OCI-LY1 (cell line): Measurements from ENCODE around the gene SCTR.

Experiments
- H2AFZ ChIP-seq: fragments of 200-600 bp; sonication (generic), shearing (Covaris generic); 2 replicates; pipeline ENCODE4 v1.6.0; 2014; ENCODE audit warnings: antibody characterized with exemption, mild to moderate bottlenecking, low read length
- H3F3A ChIP-seq: fragments of 200-600 bp; sonication (generic), shearing (Covaris generic); 2 replicates; pipeline ENCODE4 v1.6.0; 2014; ENCODE audit warnings: mild to moderate bottlenecking, antibody characterized with exemption, low read length, moderate library complexity; ENCODE audit not compliant: insufficient read depth
- H3K27ac ChIP-seq: fragments of 200-600 bp; sonication (generic); 2 replicates; pipeline ENCODE4 v1.5.1; 2014; ENCODE audit warnings: low read length, mixed run types, mild to moderate bottlenecking, low read depth; ENCODE audit not compliant: poor library complexity, severe bottlenecking
- H3K27me3 ChIP-seq: fragments of 200-600 bp; sonication (generic); 2 replicates; pipeline ENCODE4 v1.6.0; 2014; ENCODE audit warnings: antibody characterized with exemption, mild to moderate bottlenecking, low read length, moderate library complexity; ENCODE audit not compliant: insufficient read depth
- H3K36me3 ChIP-seq: fragments of 200-600 bp; sonication (generic); 2 replicates; pipeline ENCODE4 v1.6.1; 2014; ENCODE audit warnings: mild to moderate bottlenecking, antibody characterized with exemption, low read length, moderate library complexity, mixed read lengths; ENCODE audit not compliant: insufficient read depth
- H3K4me1 ChIP-seq: fragments of 200-600 bp; sonication (generic); 2 replicates; pipeline ENCODE4 v1.5.1; 2014; ENCODE audit warnings: mild to moderate bottlenecking, low read length, moderate library complexity; ENCODE audit not compliant: insufficient read depth, severe bottlenecking
- H3K4me2 ChIP-seq: fragments of 200-600 bp; sonication (generic), shearing (Covaris generic); 2 replicates; pipeline ENCODE4 v1.6.1; 2014; ENCODE audit warnings: low read length
- H3K4me3 ChIP-seq: fragments of 200-600 bp; sonication (generic); 2 replicates; pipeline ENCODE4 v1.5.1; 2014; ENCODE audit warnings: low read length, low read depth, mild to moderate bottlenecking, mixed read lengths; ENCODE audit not compliant: poor library complexity, severe bottlenecking
- H3K79me2 ChIP-seq: fragments of 200-600 bp; shearing (Covaris generic); 2 replicates; pipeline ENCODE4 v1.6.1; 2016; ENCODE audit warnings: mixed run types, low read length, mixed read lengths; ENCODE audit not compliant: insufficient read depth
- H3K9ac ChIP-seq: fragments of 200-600 bp; sonication (generic), shearing (Covaris generic); 2 replicates; pipeline ENCODE4 v1.6.1; 2014; ENCODE audit warnings: mild to moderate bottlenecking, low read length, mixed read lengths
- H3K9me2 ChIP-seq: fragments of 200-600 bp; sonication (generic), shearing (Covaris generic); 2 replicates; pipeline ENCODE4 v1.6.1; 2014; ENCODE audit warnings: low read depth, mild to moderate bottlenecking, low read length, mixed read lengths
- H3K9me3 ChIP-seq: fragments of 200-600 bp; shearing (Covaris generic); 2 replicates; pipeline ENCODE4 v1.6.1; 2014; ENCODE audit warnings: low read length, mixed read lengths
- H4K20me1 ChIP-seq: fragments of 200-600 bp; sonication (generic), shearing (Covaris generic); 2 replicates; pipeline ENCODE4 v1.6.0; 2016; ENCODE audit warnings: mild to moderate bottlenecking, low read length; ENCODE audit not compliant: insufficient read depth
- CTCF ChIP-seq: fragments of 200-600 bp; sonication (generic), shearing (Covaris generic); IDR thresholded peaks from 2 replicates; pipeline ENCODE4 v1.5.1; 2017; ENCODE audit warnings: mild to moderate bottlenecking, antibody characterized with exemption, low read length, moderate library complexity, mixed read lengths
- EZH2 ChIP-seq: fragments of 200-600 bp; sonication (generic), shearing (Covaris generic); IDR thresholded peaks from 2 replicates; pipeline ENCODE4 v1.8.0; 2017; ENCODE audit warnings: borderline replicate concordance, mixed run types, mild to moderate bottlenecking, antibody characterized with exemption, low read length, moderate library complexity, mixed read lengths

SCTR gene

DNA sequence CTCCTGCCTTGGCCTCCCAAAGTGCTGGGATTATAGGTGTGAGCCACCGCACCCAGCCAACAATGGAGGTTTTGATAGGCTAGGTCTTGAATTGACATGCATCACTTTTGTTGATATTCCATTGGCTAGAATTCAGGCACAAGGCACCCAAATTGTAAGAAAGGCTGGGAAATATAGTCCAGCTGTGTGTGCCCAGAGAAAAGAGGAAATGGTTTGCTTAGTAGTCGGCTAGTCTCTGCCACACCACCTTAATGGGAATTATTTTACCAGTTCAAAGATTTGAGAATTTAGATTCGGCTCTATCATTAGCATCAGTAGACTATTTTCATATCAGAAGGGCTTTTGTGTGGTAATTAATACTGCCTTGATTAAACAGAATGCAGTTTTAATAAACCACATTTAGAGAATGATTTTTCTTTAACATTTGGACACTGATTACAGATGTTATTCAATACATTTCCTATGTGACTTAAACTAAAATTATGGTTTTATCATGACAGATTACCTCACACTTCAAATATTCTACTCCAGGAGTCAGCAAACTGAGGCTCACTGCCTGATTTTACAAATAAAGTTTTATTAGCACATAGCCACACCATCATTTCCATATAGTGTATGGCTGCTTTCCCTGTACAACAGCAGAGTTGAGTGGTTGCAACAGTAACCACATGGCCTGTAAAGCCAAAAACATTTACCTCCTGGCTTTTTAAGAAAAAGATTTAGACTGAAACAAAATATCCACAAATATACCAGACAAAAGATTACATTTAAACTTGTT, 130.1 kb downstream of the SCTR start:
- H3K4me2 ChIP-seq: no peak overlapping the region
- H3K36me3 ChIP-seq: no peaks in the 10 kb centered on the region
- H3K9me2 ChIP-seq: no peaks in the 10 kb centered on the region
- H3K9me3 ChIP-seq: no peaks in the 10 kb centered on the region
- H3K9ac ChIP-seq: no peak overlapping the region
- no peaks in the 10 kb centered on the region for H4K20me1 ChIP-seq
- no peak overlapping the region for H2AFZ ChIP-seq
- no peaks in the 10 kb centered on the region for H3F3A ChIP-seq
- H3K79me2 ChIP-seq: no peaks in the 10 kb centered on the region
- TF ChIP-seq EZH2 (no peak), CTCF (no peak)
- H3K4me1 ChIP-seq: no peaks in the 10 kb centered on the region
- H3K4me3 ChIP-seq: no peak overlapping the region
- H3K27me3 ChIP-seq: no peaks in the 10 kb centered on the region
- no peak overlapping the region for H3K27ac ChIP-seq
